Measurements from ENCODE around the gene CADPS2. TPM values are rescaled to one million over a fixed set of nuclear protein-coding genes. Genes with fewer than 3 reads are reported as not detected.

The CADPS2 gene
- total and polyA plus RNA-seq, 2 of the 4 experiments (the other 2 are of a cell fraction): 0.10 to 0.54 TPM

DNA sequence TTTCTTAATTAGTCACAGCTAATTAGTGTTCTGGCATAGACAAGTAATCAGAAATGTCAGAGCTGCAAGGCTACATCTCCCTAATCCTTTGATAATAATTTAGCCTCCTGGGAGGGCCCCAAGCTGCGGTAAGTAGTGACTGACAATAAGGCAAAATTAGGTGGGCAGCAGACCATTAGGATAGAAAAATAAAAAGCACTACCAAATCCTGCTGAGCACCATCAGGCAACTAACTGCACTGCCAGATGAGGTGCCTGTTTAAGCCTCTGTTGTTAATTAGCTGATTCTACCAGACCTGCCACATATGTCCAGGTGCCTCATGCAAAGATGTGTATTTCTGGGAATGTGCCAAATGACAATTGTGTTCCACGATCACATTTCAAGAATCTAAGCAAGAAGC is 549.2 kb downstream of the CADPS2 start:
- Histone ChIP-seq H3K4me2 (ENCODE audit: low read depth, low read length) (no peak overlapping the region), H2BK20ac (ENCODE audit: low read depth, low read length) (no peak overlapping the region), H3K56ac (ENCODE audit: extremely low read depth, insufficient read depth, low read length) (no peak overlapping the region), H3K27ac (ENCODE audit: insufficient read depth, low read length) (no peak overlapping the region), H3K23ac (ENCODE audit: low read depth, low read length) (no peak overlapping the region), H4K8ac (ENCODE audit: low read depth in 2 of 2, low read length in 2 of 2) (no peak overlapping the region), H4K20me1 (ENCODE audit: insufficient read depth, low read length) (no peaks in the 10 kb centered on the region), H3K9ac (ENCODE audit: low read depth, low read length) (no peak overlapping the region), H3K9me1 (ENCODE audit: insufficient read depth, low read length) (no peaks in the 10 kb centered on the region), H3K9me3 (ENCODE audit: control insufficient read depth, insufficient read depth, low read length) (no peaks in the 10 kb centered on the region), H3K4ac (ENCODE audit: low read depth, low read length) (no peak overlapping the region), H3K4me1 (ENCODE audit: control insufficient read depth, insufficient read depth, low read length) (no peaks in the 10 kb centered on the region), H3K18ac (ENCODE audit: low read depth, low read length) (no peak overlapping the region), H3K36me3 (ENCODE audit: control insufficient read depth, insufficient read depth, low read length) (no peaks in the 10 kb centered on the region), H2BK120ac (ENCODE audit: low read depth, low read length) (no peak overlapping the region), H3K14ac (replicated peaks; ENCODE audit: low read depth, low read length) (no peak overlapping the region), H2AK9ac (replicated peaks; ENCODE audit: low read depth, low read length, poor library complexity) (no peak overlapping the region), H2AFZ (replicated peaks; ENCODE audit: low read length, poor library complexity) (no peak overlapping the region), H4K91ac (ENCODE audit: insufficient read depth, low read depth, low read length) (no peak overlapping the region), H4K5ac (ENCODE audit: low read depth, low read length) (no peak overlapping the region), H3K79me1 (ENCODE audit: low read depth in 1 of 2, low read length in 2 of 2) (no peaks in the 10 kb centered on the region), H2AK5ac (ENCODE audit: low read depth, low read length) (no peak overlapping the region), H2BK15ac (ENCODE audit: low read depth, low read length) (no peak overlapping the region), H3K4me3 (ENCODE audit: insufficient read depth, low read depth, low read length) (no peak overlapping the region), H2BK5ac (ENCODE audit: low read depth, low read length, poor library complexity, severe bottlenecking) (no peak overlapping the region), H3K27me3 (ENCODE audit: control insufficient read depth, insufficient read depth, low read length) (no peaks in the 10 kb centered on the region)
- dilution Hi-C loops (cut with HindIII; ENCODE audit: low sequenced_read_pairs, unreplicated experiment): no loop called here
- TF ChIP-seq MAFK (IDR thresholded peaks at IDR 0.05; ENCODE audit: low read depth, low read length): no peak
- no peak for TF ChIP-seq CHD1 (IDR thresholded peaks at IDR 0.05; ENCODE audit: low read depth, low read length)
- TF ChIP-seq BHLHE40 (IDR thresholded peaks at IDR 0.05; ENCODE audit: low read depth, low read length): no peak
- TF ChIP-seq RCOR1 (IDR thresholded peaks at IDR 0.05; ENCODE audit: insufficient replicate concordance, low read length): no peak
- TF ChIP-seq RAD21 (IDR thresholded peaks at IDR 0.05; ENCODE audit: low read length): no peak
- TF ChIP-seq USF2 (IDR thresholded peaks at IDR 0.05; ENCODE audit: low read depth, low read length): no peak
- no peak for TF ChIP-seq MAZ (IDR thresholded peaks at IDR 0.05; ENCODE audit: borderline replicate concordance, low read depth, low read length)
- TF ChIP-seq CEBPB (IDR thresholded peaks at IDR 0.05; ENCODE audit: low read depth, low read length): no peak
- POLR2A ChIA-PET (ENCODE audit: unreplicated experiment): no interaction called here
- DNase-seq (no peak), ATAC-seq (ENCODE audit: low read depth) (no peak)
- CTCF ChIA-PET: interaction anchor here (0.6 kb wide), 1 partner anchor 164 kb away, joined by 4 read pairs; no protein-coding TSS in a partner anchor
- in situ Hi-C loops (cut with MboI; ENCODE audit: low sequenced_read_pairs): no loop called here
- intact Hi-C loops (cut with micrococcal nuclease): no loop called here
- no CpG with 5 or more reads among the region's 2 CpGs for WGBS, 2 experiments (ENCODE audit: extremely low coverage in 2 of 2, insufficient read length in 1 of 2)
- BruUV-seq (replicated peaks): no TSS peak
